Measurements from ENCODE around the gene FAM118B.

- TF ChIP-seq CTCF (IDR thresholded peaks at IDR 0.05) (no peak), ZFX (IDR thresholded peaks at IDR 0.05; ENCODE audit: borderline replicate concordance) (no peak)
These were observed 70.1 kb downstream of the FAM118B start for GRCh38 chr11:126281666-126282175.

Data from 22Rv1 (cell line).